GM19238 (cell line): ENCODE results near the gene LDLRAP1.

Experiments
- DNase-seq: peaks from one replicate; pipeline ENCODE4 v3.0.0; 2011; ENCODE audit warnings: low spot score; ENCODE audit not compliant: insufficient read length

The LDLRAP1 gene

DNA sequence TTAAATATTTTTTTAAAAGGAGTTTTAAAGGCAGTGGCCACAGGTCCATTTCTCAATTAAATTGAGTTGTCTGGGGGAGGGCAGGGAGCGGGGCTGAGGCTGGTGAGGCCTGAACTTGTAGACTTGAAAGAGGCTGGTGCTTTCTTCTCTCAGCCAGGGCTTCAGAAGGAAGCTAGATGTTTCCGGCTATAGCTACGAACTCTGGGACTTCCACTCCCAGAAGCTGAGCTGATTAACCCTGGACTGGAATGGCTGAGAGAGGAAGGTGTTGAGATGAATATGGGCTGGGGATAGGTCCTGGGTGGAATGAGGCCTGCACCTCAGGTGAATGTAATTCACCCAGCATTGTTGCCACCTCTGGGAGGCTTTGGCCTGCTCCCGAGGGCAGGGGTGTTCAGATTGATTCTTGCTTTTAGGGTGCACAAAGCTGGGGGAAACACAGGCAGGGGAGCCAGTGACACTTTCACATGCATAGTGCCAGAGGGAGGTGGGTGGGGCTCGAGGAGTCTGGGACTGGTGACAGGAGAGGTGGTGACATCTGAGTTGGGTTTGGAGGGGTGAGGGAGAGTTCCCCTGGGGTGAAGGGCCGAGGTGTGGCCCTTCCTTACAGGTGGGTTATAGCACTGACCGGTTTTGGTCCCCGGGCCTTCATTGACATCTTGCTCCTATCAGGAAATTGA lies 18.2 kb downstream of the LDLRAP1 start:
- DNase-seq = no peak

DNA sequence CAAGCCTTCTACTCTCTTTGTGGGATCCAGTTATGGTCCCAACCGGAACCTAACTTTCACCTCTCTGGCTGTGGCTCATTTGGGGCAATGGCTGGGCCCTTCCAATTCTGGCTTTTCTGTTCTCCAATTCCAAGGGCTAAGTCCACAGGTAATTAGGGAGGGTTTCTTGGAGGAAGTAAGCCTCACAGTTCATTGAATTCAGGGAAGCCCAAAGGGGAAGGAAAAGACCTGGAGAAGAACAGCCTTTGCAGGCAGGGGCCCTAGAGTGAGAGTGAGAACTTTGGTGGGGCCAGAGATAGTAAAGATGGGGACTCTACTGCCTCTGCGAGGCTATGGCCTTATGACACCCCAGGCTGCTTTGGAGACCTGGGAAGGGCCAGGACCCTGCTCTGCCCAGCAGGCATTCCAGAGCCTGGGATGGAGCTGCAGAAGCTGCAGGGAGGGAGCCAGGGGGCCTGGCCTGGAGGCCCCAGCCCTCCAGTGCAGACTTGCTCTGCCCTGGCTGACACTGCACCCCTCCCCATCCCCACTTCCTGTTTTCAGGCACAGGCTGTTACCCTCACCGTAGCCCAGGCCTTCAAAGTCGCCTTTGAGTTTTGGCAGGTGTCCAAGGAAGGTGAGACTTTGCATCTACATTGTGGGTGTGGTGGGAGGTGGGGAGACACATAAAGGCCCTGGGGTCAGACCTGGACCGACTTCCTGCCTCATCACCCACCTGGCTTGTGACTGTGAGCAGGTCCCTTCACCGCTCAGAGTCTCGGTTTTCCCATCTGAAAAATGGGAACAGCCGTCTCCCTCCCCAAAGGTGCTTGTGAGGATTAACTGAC lies 18.9 kb downstream of the LDLRAP1 start:
- peak; percentile 89 for DNase-seq

DNA sequence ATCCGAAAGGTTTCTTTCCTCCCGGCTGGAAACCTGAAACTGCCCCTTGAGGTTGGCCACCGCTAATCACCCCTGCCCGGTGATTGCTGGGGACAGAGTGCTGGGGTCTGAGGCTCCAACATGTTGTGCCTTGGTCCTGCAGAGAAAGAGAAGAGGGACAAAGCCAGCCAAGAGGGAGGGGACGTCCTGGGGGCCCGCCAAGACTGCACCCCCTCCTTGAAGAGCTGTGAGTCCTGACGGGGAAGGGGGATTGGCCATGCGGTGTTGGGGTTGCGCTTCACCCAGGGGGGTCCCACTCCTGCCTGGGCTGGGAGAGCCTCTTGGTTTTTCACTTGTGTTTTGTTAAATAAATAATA lies 19.5 kb downstream of the LDLRAP1 start:
- no peak for DNase-seq

DNA sequence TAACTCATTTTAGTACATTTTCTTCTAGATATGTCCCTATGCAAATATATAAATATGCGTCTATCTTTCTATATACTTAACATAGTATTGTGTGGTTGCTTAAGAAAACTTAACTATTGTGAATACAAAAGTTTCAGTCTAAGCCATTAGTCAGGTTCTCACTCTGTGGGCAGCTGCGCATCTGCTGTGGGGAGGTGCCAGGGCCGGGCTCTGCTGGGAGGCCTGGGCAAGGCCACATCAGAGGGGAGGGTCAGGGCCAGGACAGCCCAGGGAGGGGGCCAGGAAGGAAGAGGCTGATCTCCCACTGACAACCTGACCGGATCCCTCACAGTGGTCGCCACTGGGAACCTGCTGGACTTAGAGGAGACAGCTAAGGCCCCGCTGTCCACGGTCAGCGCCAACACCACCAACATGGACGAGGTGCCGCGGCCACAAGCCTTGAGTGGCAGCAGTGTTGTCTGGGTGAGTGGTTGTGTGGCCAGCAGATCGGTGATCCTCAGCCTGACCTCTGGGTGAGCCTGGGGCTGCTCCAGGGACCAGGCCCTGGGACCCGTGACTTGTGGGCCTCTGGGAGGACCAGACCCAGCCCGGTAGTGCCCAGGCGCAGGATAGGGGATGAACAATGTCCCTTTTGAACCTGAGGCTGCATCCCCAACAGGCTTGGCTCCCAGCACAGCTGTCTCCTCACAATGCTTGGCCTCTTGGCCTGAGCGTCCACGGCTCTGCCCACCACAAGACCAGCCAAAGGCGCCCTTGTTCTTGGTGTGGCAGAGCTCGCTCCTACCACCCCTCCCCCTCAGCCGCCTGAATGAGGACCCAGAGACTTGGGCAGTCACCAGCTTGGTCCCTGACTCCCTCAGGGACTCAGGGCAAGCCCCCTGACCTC lies 20.2 kb downstream of the LDLRAP1 start:
- DNase-seq = no peak

DNA sequence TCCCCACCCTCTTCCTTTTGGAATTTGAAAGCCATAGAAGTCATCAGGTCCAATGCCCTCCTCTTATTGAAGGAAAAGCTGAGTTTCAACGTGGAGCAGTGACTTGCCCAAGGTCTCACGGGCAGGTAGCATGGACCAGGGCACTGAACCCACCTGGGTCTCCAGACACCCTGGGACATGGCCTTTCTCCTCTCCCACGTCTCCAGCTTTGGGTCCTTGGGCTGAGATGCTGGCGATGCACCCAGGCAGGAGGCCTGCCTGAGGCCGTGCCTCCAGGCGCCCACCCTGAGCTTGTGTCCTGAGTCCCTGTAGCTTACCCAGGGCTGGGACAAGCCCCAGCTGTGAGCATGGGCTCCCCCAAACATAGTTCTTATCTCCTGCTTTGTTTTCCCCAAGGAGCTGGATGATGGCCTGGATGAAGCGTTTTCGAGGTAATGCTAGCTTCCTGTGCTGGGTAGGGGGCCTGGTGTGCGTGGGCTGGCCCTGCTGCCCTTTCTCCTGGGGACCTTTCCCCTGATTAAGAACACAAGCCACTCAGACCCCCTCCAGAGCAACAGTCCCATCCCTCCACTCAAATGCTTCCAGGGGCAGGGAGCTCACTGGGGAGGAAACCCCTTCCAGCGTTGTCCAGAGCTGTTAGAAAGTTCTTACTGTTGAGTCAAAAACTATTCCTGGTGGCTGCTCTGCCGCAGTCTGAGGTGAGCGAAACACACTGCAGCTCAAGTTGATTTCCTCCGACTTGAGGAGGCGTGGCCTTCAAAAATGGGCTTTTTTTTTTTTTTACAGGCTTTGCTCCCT lies 21.6 kb downstream of the LDLRAP1 start:
- no peak for DNase-seq

DNA sequence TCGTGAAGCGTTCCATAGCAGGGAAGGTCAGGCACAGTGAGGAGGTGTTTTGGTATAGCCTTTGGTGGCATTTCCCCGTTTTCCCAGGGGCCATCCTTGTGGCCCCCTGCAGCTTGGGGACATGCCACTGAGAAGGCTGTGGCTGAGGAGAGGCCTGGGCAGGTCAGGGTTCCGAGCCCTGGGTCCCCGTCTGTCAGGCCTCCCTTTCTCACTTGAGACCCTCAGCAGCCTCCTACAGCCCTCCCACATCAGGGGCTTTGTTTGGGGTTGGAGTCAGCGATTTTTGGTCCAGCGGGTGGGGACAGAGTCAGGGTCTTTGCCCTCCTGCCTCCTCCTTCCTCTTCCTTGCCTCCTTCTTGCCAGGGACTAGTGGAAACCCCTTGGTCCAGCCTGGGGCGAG lies 22.2 kb downstream of the LDLRAP1 start:
- no peak for DNase-seq

DNA sequence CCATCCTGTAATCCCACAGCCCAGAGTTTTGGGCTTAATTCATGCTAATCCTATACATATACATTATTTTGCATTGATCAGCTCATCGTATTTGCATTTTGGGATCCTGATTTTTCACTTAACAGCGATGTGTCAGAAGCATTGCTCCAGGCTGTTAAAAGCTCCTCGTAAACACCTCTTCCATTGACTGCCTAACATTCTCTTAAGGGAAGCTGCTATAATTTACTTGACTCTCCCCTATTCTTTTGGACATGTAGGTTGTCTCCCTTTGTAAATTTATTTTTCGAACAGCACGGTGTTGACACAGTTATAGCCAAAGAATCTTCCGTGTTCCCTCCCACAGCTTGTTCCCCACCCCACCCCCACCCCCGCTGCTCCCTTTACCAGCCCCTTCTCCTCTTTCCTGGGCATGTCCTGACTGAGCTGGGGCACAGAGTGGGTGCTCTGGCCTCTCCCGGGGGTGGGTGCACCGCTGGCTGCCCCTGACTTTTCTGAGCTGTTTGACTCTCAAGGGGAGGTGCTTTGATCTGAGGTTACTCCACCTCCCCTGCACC lies 22.8 kb downstream of the LDLRAP1 start:
- DNase-seq = no peak

DNA sequence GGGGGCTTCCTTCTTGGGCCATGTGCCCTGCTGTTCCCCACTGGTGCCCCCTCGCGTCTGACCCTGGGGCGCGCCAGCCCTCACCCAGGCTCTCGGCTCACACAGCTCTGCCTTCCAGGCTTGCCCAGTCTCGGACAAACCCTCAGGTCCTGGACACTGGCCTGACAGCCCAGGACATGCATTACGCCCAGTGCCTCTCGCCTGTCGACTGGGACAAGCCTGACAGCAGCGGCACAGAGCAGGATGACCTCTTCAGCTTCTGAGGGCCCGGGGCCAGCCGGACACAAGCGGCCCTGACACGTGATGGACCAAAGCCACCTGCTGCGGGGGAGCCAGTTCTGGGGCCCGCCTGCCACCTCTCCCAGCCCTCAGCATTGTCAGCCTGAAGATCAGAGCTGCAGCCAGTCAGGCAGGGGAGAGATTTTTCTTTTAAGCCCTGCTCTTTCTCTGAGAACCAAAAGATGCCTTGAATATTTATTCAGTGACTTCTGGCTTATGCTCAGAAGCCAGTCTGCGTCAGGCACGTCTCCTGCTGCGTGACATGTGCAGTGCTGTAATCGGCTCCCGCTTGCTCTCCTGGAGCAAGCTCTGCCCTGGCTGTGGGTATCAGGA lies 23.4 kb downstream of the LDLRAP1 start:
- no peak for DNase-seq

DNA sequence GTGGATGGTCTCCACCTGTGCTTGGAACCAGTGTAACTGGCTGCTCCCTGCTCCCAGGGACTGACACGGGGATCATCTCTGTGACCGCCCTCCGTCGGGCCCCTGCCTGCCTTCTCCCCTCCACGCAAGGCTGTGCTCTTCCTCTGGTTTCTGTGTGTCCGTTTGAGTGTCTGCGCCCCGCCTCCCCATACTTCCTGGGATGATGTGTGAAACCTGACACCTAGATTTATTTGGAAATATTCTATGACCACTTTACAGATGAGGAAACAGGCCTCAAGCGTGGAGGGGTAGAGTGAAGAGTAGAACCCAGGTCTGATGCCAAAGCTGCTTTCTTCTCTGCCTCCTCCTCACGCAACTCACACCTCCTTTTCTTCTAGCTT lies 24.3 kb downstream of the LDLRAP1 start:
- DNase-seq = no peak

DNA sequence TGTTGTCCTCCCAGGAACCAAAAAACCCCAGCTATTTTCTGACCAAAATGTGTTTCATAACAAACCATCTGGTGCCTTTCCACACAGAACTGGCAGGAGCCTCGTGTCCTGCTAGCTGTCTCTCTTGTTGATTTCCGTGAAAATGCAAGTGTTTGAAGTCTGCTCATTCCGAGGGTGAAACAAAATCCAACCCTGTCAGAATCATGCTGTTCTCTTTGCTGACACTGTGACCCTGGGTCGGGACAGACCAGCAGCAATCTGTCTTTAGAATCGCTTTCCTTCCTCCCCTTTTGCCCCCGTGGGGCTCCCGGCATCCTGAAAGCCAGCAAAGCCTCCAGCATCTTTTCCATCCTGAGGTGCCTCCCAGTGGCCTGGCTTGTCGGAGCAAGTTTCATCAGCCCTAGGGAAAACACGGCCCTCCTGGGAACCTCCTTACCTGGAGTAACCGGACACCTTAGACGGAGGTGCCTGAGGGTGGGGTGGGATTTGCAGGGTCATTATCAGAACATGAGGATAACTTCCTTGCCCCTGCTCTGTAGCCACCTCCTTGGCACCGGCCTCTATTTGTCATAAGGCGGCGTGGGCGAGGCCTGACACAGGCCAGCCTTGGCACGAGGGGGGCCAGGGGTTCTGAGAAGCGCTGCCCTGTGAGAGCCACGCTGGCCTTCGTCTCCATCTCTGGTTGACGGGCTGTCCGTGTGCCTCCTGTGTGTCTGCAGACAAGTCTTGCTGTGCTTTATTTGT lies 24.9 kb downstream of the LDLRAP1 start:
- no peak for DNase-seq

DNA sequence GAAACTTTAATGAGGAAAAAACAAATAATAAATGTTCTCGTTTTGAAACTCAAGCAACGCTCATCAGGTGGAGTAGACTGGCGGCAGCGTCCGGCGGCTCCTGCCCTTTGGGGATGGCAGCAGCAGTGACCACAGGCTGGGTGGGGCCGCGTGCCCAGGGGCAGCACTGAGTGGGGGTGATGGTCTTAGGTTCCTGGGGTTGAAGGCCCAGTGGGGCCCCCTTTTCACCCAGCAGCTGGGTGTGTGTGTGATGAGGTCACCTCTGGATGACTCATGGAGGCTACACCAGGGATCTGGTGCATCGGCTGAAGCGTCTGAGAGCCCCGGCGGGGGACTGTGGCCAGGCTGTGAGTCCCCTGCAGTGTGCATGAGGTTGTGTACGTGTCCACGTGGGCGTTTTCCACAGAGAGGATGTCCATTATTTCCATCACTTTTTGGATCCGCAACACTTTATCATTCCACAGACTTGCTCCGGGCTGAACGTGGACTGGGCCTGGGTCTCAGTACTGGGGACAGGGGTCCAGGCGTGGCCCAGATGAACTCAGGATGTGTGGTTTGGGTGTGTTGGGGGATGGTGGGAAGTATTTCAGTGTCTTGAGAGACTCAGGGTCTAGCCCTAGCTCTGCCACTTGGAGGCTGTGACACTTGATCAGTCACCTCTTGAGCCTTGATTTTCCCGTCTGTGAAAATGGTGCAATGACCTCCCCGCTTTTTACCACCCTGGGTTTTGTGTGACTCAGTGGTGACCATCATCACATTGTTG lies 25.6 kb downstream of the LDLRAP1 start:
- DNase-seq = no peak

DNA sequence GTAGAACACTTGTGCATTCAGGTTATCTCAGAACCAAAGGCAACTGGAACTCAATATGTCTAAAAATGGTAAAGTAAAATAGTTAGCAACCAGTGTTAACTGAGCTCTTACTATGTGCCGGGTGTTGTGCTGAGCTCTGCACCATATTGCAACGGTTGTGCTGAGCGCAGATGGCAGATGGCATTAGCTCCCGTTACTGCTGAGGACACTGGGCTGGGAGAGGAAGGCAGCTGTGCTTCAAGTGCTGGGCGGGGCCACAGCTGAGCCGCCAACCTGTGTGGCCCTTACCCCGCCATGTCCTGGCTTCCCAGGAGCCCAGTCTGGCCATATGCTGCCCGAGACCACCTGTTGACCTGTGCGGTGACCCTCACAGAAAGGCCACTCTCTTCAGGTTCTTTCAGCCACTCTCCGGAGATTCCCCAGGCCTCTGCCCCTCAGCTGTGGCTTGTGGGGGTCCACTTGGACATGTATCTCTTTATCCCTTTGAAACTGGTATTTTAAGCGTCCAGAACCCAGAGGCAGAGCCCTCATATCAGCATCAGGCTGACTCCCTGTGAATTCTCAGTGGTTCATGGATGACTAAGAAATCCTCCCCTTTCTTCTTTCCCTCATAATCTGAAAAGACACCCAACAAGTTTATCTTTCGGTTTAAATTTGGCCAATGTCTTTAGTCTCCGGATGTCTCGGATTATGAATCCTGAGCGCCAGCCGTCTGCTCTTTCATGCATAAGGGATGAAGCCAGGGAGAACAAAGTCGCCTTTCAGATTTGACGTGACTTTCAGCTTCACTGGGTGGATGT lies 26.4 kb downstream of the LDLRAP1 start:
- DNase-seq = no peak

DNA sequence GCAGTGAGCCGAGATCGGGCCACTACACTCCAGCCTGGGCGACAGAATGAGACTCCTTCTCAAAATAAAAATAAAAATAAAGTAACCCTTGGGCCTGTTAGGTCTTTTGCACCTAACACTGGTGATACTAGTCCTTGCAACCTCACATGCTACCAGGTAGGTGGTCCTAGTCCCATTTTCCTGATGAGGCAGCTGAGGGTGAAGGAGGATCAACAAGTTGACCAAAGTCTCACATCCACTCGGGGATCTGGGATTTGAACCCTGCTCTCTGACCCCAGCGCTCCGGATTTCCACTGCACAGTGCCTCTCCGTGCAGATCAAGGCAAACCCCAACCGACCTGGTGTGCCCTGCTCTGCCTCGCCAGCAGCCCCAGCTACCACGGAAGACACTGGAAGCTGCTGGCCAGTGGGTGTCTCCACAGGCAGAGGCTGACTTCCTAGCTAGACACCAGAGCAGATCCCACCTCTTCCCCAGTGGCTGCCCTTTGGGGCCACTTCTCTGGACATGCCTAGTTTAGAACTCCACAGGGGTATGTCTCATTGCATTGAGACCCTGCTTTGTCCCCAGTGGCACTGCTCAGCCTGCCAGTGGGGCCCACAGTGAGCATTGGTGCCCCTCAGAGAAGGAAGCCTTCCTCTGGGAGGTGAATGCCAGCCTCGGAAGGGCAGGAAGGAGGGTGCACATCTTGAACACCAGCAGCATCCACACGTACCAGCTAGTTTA lies 27.6 kb downstream of the LDLRAP1 start:
- DNase-seq = no peak

DNA sequence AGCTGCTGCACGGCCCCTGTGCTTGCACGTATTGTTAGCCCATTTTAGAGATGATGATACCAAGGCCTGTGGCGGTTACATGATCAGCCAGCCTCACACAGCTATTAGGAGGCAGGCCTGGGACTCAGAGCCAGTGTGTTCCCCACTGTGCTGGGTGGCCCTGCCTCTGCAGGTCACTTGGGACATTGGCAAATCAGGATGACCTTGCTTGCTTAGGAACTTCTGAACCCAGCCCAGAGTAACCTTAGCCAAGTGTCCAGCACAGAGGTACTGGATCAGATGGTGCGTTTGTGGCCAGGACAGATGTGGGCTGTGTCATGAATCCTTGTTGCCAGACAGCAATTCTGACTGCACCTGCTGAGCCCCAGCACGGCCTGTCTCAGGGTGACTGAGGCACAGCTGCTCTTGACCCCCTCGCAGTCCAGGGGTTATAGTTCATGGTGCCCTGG lies 28.1 kb downstream of the LDLRAP1 start:
- DNase-seq = no peak

DNA sequence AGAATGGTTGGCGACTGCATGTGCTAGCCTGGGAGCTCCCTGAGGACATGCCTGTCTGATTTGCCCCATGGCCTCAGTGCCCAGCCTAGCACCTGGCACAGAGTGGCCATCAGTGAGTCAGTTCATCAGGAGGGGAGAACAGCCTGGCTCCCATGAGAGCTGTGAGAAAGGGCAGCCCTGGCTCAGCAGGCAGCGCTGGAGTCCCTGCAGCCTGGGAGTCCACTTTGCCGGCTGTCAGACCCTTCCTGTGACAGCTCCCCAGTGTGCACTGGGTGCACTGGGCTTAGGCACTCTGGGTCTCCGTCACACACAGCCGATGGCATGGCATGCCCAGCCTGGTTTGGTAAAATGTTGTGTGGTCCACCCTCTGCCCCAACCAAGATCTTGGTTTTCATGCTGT lies 28.7 kb downstream of the LDLRAP1 start:
- no peak for DNase-seq

DNA sequence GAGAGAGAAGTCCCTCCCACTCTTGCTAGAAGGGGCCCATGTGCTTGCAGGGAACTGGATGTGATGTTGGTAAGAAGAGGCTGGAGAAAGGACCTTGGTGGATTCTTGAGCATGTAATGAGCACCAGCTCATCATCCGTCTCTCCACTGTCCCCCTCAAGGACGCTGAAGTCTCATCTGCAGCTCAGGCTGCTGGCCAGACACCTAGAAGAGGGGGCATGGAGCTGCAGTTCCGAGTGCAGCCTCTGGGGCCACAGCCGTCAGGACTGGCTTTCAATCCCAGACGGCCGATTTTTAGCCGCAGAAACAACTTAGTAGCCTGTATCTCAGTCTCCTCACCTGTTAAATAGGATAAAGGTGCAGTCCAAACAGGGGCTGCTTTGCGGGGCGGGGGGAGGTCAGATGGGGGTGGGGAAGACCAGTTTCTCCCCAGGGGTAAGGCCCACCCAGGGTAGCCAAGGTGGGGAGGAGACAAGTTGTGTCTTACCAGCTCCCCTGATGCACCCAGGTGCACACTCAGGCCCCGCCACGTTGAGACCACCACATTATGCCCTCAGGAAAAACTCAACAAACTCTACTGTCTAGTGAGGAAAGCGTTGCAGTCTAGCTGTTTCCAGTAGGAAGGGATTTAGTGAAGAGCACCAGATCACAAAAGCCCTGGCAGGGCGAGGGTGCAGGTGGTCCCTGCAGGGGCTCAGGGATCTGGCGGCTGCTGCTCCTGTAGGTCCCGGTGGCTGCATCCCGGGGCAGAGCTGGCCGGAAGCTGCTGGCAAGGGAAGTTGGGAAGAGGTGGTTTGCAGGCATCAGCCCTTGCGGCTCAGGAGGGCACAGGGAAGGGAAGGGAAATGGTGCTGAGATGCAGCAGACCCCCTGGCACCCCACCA lies 29.5 kb downstream of the LDLRAP1 start:
- peak; percentile 63 for DNase-seq

DNA sequence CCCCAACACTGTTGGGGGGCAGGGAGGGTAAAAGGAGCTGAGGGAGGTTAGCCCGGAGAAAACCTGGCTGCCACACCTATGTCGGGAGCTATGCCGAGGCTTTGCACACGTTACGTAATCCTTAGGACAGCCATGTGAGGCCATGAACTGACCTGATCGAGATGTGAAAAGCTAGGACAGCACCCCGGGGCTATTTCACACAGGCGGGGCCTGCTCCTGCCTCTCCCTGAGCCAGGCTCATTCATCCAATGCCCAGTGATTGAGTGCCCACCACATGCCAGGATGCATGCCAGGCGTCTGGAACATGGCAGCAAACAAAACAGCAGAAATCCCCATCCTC lies 30.2 kb downstream of the LDLRAP1 start:
- no peak for DNase-seq
